ENCODE results near the gene MOGAT3. TPM values are rescaled to one million over a fixed set of nuclear protein-coding genes. Genes with fewer than 3 reads are reported as not detected.

MOGAT3 gene
- total RNA-seq, 2 experiments from 2014 or later = not detected

- CTCF ChIA-PET = interaction anchor here (1.3 to 1.9 kb wide), 2 partner anchors 8 to 46 kb away, joined by 5 to 10 read pairs; partner anchors contain the start of gene FIS1
- POLR2A ChIA-PET = no interaction called here
These were observed 35.5 kb upstream of the MOGAT3 start for GRCh38 chr7:101236292-101236835.

GRCh38 chr7:101235522-101235921, 34.7 kb upstream of the MOGAT3 start:
- ChIA-PET CTCF (interaction anchor here (1.4 to 1.9 kb wide), 2 partner anchors 9 to 48 kb away, joined by 10 read pairs; partner anchors contain the start of gene FIS1), POLR2A (interaction anchor here (0.6 kb wide), 1 partner anchor 18 kb away, joined by 3 read pairs; the partner anchor contains the start of gene ZNHIT1)

GRCh38 chr7:101235050-101235449, 34.2 kb upstream of the MOGAT3 start:
- ChIA-PET CTCF (interaction anchor here (1.4 to 1.9 kb wide), 2 partner anchors 9 to 48 kb away, joined by 10 read pairs; partner anchors contain the start of gene FIS1), POLR2A (interaction anchor here (0.6 kb wide), 1 partner anchor 17 kb away, joined by 3 read pairs; the partner anchor contains the start of gene ZNHIT1)

- POLR2A ChIA-PET = no interaction called here
- CTCF ChIA-PET = interaction anchor here (1.4 to 1.9 kb wide), 2 partner anchors 10 to 48 kb away, joined by 10 read pairs; partner anchors contain the start of gene FIS1
These were observed 33.8 kb upstream of the MOGAT3 start for GRCh38 chr7:101234636-101235035.

- ChIA-PET CTCF (interaction anchor here (1.4 to 1.9 kb wide), 2 partner anchors 10 to 49 kb away, joined by 10 read pairs; partner anchors contain the start of gene FIS1), POLR2A (interaction anchor here (0.6 kb wide), 2 partner anchors 17 to 87 kb away, joined by 5 to 8 read pairs; no protein-coding TSS in a partner anchor)
These were observed 33.2 kb upstream of the MOGAT3 start for GRCh38 chr7:101233907-101234547.

GRCh38 chr7:101232141-101232850, 31.5 kb upstream of the MOGAT3 start:
- ChIA-PET POLR2A (no interaction called here), CTCF (no interaction called here)

GRCh38 chr7:101231644-101232043, 30.8 kb upstream of the MOGAT3 start:
- POLR2A ChIA-PET = no interaction called here
- CTCF ChIA-PET = no interaction called here

GRCh38 chr7:101226721-101227120, 25.9 kb upstream of the MOGAT3 start:
- CTCF ChIA-PET = no interaction called here
- POLR2A ChIA-PET = interaction anchor here (0.5 kb wide), 1 partner anchor 19 kb away, joined by 4 read pairs; no protein-coding TSS in a partner anchor

GRCh38 chr7:101225650-101226049, 24.8 kb upstream of the MOGAT3 start:
- ChIA-PET CTCF (interaction anchor here (0.6 to 1.2 kb wide), 3 partner anchors 18 to 125 kb away, joined by 3 read pairs; no protein-coding TSS in a partner anchor), POLR2A (interaction anchor here (0.6 kb wide), 1 partner anchor 13 kb away, joined by 3 read pairs; no protein-coding TSS in a partner anchor)

- POLR2A ChIA-PET = no interaction called here
These were observed 22.7 kb upstream of the MOGAT3 start for GRCh38 chr7:101223528-101223927.

GRCh38 chr7:101222275-101222830, 21.5 kb upstream of the MOGAT3 start:
- ChIA-PET CTCF (interaction anchor here (0.5 to 1.3 kb wide), 3 partner anchors 22 to 1171 kb away, joined by 3 read pairs; partner anchors contain the start of genes FIS1 and VGF), POLR2A (no interaction called here)

More at GRCh38 chr7:101223528-101223927, 22.7 kb upstream of the MOGAT3 start:
- CTCF ChIA-PET = interaction anchor here (0.6 kb wide), 1 partner anchor 386 kb away, joined by 3 read pairs; no protein-coding TSS in a partner anchor

GRCh38 chr7:101220295-101220694, 19.5 kb upstream of the MOGAT3 start:
- CTCF ChIA-PET = interaction anchor here (1.1 kb wide), 1 partner anchor 23 kb away, joined by 3 read pairs; no protein-coding TSS in a partner anchor
- POLR2A ChIA-PET = interaction anchor here (0.7 kb wide), 1 partner anchor 11 kb away, joined by 3 read pairs; no protein-coding TSS in a partner anchor

GRCh38 chr7:101218236-101219125, 17.6 kb upstream of the MOGAT3 start:
- CTCF ChIA-PET = interaction anchor here (0.5 to 5.4 kb wide), 11 partner anchors 11 to 248 kb away, joined by 3 to 36 read pairs (median 4); partner anchors contain the start of gene FIS1
- POLR2A ChIA-PET = interaction anchor here (0.6 to 2.1 kb wide), 5 partner anchors 17 to 133 kb away, joined by 3 to 19 read pairs (median 7); partner anchors contain the start of genes FIS1 and TRIM56

- CTCF ChIA-PET = interaction anchor here (0.5 to 5.4 kb wide), 13 partner anchors 12 to 330 kb away, joined by 3 to 36 read pairs (median 4); partner anchors contain the start of gene FIS1
- POLR2A ChIA-PET = interaction anchor here (0.6 to 2.1 kb wide), 7 partner anchors 18 to 143 kb away, joined by 3 to 19 read pairs (median 4); partner anchors contain the start of genes FIS1, TRIM56 and VGF
These were observed 16.8 kb upstream of the MOGAT3 start, which contains the start of the genes PLOD3 and ZNHIT1 for GRCh38 chr7:101217388-101218235. TSS of gene PLOD3 (minus strand) at chr7:101217581. CDS start at chr7:101217274, 307 bp downstream. TSS of gene ZNHIT1 (plus strand) at chr7:101218165. CDS start at chr7:101218196, 31 bp downstream.

- POLR2A ChIA-PET = interaction anchor here (0.6 to 2.1 kb wide), 5 partner anchors 27 to 142 kb away, joined by 3 to 19 read pairs (median 7); partner anchors contain the start of genes FIS1, TRIM56 and VGF
- CTCF ChIA-PET = interaction anchor here (0.7 to 5.4 kb wide), 8 partner anchors 15 to 330 kb away, joined by 3 to 36 read pairs (median 6); partner anchors contain the start of gene FIS1
These were observed 16.1 kb upstream of the MOGAT3 start for GRCh38 chr7:101216860-101217387.

Measured in activated CD8-positive, alpha-beta memory T cell treated with anti-CD3 and anti-CD28 coated beads for 36 hours (primary cell).